ENCODE measurements around the gene EN2.

- no peak for TF ChIP-seq CTCF (IDR thresholded peaks at IDR 0.05)
- TF ChIP-seq POLR2A (IDR thresholded peaks at IDR 0.05): no peak
These were observed 39.6 kb upstream of the EN2 start for GRCh38 chr7:155418304-155418703.

Data from prostate gland (tissue), 2 donors.